SHP77 (cell line): Measurements from ENCODE around the gene TVP23B.
A peak's percentile ranks its signal among the peaks of the same experiment; 100 is the strongest.
"Not testable (repeated sequence)": the region's sequence is repeated elsewhere in the genome, so short reads cannot be mapped to it uniquely, and the experiment has no call there.

ENCODE experiments used
- DNase-seq, 2 experiments: peaks; one replicate each; lab custom pipeline; 2025; lab: John Stamatoyannopoulos, UW

The TVP23B gene

GRCh38 chr17:18780991-18781718 is at the start of gene TVP23B:
TVP23B (plus strand) TSS chr17:18781183; CDS start chr17:18781294, 111 bp downstream.
- peak; percentile 99 for DNase-seq

- DNase-seq: not testable (repeated sequence)
These were observed 48.5 kb upstream of the TVP23B start for GRCh38 chr17:18732438-18732837.

- DNase-seq: not testable (repeated sequence)
These were observed 47.6 kb upstream of the TVP23B start for GRCh38 chr17:18733350-18733749.

- not testable (repeated sequence) for DNase-seq
These were observed 41.2 kb upstream of the TVP23B start for GRCh38 chr17:18739616-18740391.

- DNase-seq: peak; percentile 68 to 83
These were observed 39.8 kb upstream of the TVP23B start for GRCh38 chr17:18741228-18741627.

GRCh38 chr17:18743699-18744421 is 37.1 kb upstream of the TVP23B start, which contains the start of gene FBXW10:
FBXW10 (plus strand) TSS chr17:18744054; CDS start chr17:18744245, 191 bp downstream.
- DNase-seq: not testable (repeated sequence)

GRCh38 chr17:18744726-18745125 is 36.3 kb upstream of the TVP23B start:
- not testable (repeated sequence) for DNase-seq

- not testable (repeated sequence) for DNase-seq
These were observed 34.4 kb upstream of the TVP23B start for GRCh38 chr17:18746551-18746950.

GRCh38 chr17:18747501-18747900 is 33.5 kb upstream of the TVP23B start:
- DNase-seq: not testable (repeated sequence)

GRCh38 chr17:18750242-18750641 is 30.7 kb upstream of the TVP23B start:
- DNase-seq: not testable (repeated sequence)

GRCh38 chr17:18753829-18754409 is 27.1 kb upstream of the TVP23B start:
- not testable (repeated sequence) for DNase-seq

- not testable (repeated sequence) for DNase-seq
These were observed 25.0 kb upstream of the TVP23B start for GRCh38 chr17:18755969-18756368.

GRCh38 chr17:18757368-18758044 is 23.5 kb upstream of the TVP23B start:
- not testable (repeated sequence) for DNase-seq

GRCh38 chr17:18758344-18758743 is 22.6 kb upstream of the TVP23B start:
- DNase-seq: not testable (repeated sequence)

GRCh38 chr17:18760221-18760620 is 20.8 kb upstream of the TVP23B start:
- DNase-seq: not testable (repeated sequence)

GRCh38 chr17:18770572-18770971 is 10.4 kb upstream of the TVP23B start:
- DNase-seq: not testable (repeated sequence)

GRCh38 chr17:18771066-18771465 is 9.9 kb upstream of the TVP23B start:
- not testable (repeated sequence) for DNase-seq

GRCh38 chr17:18772471-18772870 is 8.5 kb upstream of the TVP23B start:
- no peak for DNase-seq

GRCh38 chr17:18781805-18782204 is 822 bp downstream of the TVP23B start:
- DNase-seq: not testable (repeated sequence)

- DNase-seq: not testable (repeated sequence)
These were observed 5.0 kb downstream of the TVP23B start for GRCh38 chr17:18785933-18786332.

GRCh38 chr17:18786890-18787289 is 5.9 kb downstream of the TVP23B start:
- DNase-seq: not testable (repeated sequence)
